Activated CD8-positive, alpha-beta memory T cell treated with anti-CD3 and anti-CD28 coated beads, Interleukin-2, amount 50 U/mL, for 24 hours (primary cell): ENCODE measurements around the gene DCDC1.

Source experiments
- DNase-seq: peaks from one replicate; pipeline ENCODE4 v3.0.0-alpha.2; 2020; ENCODE audit errors: extremely low read depth

DCDC1 gene, protein sequence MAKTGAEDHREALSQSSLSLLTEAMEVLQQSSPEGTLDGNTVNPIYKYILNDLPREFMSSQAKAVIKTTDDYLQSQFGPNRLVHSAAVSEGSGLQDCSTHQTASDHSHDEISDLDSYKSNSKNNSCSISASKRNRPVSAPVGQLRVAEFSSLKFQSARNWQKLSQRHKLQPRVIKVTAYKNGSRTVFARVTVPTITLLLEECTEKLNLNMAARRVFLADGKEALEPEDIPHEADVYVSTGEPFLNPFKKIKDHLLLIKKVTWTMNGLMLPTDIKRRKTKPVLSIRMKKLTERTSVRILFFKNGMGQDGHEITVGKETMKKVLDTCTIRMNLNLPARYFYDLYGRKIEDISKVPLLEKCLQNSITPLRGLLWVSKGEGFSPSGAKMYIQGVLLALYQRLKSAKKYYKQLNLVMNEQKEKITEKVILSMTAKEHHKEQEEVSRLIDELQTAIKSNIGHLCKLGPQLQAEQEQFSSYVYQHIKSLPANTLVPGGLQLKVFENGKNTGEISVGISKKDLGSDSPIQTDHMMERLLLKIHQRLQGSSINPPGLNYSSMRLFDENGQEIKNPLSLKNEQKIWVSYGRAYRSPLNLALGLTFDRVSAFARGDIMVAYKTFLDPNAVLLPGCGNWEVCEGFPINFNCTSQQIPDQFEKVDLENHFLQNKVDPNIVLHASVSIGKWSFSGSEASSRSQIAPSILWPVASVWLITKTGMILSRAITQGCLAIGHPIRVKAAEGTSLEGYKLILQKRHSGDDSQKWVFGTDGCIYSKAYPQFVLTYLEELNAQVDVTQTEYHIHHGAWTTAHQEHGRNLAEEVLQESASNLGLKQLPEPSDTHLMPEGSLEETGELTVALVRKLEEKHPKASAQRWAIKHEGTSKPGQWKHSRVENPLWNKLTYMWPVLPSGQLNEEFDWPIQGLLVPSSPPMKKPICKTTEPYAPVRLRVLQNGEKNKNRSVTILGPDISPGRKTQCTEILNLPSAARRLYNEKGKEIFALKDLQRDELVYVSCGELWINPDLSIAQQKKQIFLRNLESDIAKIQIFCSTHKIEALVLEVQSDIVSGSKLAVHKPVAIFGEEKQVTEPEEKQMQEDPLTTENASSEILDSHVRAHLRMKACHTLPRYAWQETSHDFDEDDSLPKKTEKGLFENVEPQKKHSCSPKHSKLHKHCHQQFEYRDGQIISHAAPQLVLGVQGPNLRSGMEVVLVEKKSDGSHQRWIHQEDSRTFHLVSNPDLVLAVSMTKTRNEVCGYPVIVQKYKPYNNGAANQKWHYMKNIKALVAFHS (N-terminal part only)

DNA sequence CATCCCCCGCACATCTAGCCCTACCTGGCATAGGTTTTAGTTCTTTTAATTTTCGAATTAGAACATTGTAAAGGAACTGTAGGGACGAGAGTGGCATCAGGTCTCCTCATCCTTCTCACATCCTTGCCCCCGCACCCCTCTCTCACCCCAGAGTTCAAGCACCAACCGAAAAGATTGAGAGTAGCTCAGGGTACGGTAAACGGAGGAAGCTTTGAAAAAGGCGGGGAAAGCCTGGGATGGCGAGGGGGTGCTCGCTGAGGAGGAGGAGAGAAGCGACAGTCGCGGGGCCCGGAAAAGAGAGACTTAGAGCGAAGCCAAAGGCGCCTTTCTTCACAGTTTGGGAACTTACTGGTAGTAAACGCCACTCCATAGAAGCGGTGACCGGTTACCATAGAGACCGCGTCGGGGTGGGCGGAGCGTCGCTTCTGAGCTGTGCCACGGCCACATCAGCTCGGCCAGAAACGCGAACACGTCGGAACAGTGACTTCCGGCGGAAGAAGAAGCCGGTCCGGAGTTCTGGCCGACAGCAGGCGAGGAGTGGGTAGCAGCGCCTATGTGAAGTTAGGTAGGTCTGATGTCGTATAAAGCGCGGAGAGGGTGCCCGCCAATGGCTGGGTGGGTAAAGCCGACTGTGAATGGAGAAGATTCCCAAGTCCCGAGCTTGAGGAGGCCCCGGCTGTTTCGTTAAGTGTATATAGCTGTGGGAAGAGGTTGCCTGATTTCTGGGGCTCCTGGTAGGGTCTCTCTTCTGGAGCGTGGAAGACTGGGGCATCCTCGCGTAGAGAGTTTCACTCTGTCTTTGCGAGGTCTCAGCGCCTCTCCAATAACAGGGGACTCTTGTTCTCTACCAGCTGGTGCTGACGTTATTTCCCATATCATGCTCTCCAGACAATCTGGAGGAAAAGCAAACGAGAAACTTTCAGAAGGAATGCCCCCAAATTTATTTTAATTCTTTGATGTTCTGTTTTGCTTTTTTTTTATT is at the start of gene DCDC1, which contains the start of gene DNAJC24:
DCDC1 (minus strand) TSS at position 392 of the 982 bp plus-strand sequence. CDS start 41,459 bp downstream, outside the sequence.
DNAJC24 (plus strand) TSS at position 513 of the 982 bp plus-strand sequence. CDS start 889 bp downstream, outside the sequence.
- DNase-seq, result peak; percentile 84

DNA sequence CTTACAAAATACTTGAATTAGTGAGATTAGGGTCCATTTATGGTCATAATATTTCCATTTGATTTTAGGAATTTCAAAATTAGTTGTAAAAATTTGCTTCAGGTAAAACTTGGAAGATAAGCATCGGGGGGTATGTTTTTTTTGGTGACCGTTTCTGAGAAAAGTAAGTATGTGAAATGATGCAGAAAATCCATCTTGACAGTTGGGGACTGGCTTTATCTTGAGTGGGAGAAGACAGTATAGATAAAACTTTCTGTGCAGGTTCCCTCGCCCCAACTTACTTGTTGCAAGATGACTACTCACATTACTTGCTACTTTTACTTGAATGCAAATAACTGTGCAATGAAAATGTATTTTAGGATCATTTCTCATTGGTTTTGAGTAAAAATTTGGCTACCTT is 49.6 kb upstream of the DCDC1 start:
- no peak for DNase-seq

DNA sequence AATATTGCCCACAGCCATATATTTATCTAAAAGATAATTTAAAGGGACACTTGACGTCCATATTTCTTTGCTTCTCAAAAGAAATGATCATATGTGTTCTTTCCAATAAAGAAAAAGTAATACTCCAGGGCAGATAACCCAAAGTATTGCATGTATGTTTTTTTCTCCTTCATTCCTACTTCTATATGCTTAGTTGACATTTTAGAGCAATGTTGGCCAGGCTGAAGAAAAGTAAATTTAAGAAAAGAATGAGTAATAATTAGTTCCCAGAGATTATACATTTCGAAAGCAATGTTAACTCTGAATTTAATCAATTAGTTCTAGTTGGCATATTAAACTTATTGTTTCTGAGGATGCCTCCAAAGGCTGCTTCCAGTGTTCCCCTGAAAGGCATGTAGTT is 48.3 kb upstream of the DCDC1 start:
- DNase-seq, result no peak

DNA sequence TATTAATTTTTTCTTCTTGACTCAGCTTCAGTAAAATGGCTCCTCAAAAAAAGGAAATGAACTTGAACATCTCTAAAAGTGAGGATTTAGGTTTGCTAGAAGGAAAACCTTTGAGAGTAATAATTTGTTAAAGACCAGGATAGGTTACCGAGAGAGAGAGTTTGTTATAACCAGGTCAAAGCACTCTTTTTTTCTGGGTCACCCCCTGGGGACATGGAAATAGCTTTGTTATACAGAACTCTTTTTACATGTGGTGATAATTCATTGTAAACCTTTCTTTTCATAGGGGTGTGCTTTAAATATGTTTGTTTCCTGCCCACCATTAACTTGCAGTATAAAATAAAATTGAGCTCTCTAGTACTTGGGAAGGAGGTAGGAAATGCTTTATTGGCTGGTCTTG is 47.8 kb upstream of the DCDC1 start:
- no peak for DNase-seq

DNA sequence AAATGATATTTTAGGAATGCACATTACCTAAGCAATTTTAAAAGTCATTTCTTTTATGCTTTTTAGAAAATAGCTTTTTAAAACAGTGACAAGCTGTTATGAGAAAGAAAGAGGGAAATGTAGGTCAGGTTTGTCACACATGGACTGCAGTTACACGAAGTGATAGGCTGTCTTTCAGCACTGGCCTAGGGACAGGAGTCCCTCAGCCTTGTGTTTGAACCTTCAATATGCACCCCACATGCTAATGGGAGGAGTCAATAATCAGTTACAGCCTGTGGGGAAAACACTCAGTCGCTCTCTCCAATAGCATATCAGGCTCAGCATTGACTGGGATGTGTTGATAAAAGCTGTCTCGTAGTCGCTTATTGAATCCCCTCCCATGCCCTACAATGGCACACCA is 45.9 kb upstream of the DCDC1 start:
- DNase-seq, result no peak

DNA sequence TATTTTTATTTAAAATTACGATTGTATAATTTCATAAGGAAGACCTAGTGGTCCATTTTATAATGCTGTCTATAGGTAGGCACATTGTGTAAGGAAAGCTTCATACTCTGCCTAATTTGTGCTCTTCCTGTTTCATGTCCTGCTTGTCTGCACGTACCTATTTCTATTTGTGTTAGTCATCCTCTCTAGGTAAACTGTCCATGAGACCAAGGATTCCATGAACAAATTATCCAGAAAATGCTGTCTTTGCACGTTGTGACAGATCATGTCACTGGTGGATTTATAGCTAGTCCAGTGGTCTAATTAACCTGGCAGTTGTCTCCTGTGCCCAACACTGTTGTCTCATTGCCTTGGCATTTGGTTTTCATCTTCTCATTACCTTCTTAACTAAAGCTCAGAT is 44.8 kb upstream of the DCDC1 start:
- DNase-seq, result no peak

DNA sequence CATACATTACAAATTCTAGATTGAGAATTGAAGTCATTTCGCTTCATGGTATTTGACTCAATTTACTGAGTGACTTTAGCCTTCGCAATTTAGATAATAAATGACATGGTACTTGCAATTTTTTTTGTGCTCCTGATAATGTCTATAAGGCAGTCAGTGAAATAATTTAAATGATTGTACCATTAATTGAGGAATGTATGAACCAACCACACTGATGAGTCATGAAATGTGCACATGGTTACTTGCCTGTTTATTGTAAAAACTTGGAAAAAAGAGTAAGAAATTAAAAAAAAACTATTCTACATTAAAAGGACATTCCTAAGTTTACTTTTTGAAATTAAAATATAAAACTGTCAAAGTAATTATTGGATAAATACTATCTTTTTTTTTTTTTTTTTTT is 43.4 kb upstream of the DCDC1 start:
- no peak for DNase-seq

DNA sequence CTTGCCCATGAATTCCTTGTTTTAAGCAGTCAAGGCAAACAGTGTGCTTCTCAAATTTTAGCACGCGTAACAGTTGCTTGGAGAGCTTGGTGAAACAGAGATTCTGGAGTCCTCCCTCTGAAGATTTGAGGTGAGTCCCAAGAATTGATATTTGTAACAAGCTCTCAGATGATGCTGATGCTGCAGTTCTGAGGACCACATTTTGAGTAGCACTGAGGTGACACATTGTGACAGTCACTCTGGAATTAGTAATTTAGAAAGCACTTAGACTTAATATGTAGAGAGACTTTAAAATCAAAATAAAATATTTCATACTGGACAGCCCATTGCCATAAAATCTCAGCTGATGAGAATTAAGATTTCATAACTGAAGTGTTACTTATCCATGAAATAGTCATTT is 38.7 kb upstream of the DCDC1 start:
- DNase-seq, result no peak

DNA sequence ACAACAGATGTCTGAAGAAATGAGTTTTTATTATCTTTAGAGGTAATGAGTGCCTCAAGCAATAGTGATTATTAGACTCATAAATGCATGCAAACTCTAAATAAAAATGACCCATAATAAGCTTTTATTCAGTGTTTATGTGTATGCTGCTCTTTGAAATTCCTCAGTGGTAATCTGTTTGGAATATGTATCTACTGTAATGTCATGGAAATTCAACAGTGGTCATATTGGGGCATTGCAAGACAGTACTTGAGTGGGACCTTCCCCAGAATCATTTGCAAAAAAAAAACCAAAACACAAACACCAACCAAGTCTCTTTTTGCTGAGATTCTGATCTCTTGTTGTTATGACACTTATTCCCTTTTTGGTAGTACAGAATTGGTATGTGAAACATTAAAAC is 35.1 kb upstream of the DCDC1 start:
- DNase-seq, result no peak

DNA sequence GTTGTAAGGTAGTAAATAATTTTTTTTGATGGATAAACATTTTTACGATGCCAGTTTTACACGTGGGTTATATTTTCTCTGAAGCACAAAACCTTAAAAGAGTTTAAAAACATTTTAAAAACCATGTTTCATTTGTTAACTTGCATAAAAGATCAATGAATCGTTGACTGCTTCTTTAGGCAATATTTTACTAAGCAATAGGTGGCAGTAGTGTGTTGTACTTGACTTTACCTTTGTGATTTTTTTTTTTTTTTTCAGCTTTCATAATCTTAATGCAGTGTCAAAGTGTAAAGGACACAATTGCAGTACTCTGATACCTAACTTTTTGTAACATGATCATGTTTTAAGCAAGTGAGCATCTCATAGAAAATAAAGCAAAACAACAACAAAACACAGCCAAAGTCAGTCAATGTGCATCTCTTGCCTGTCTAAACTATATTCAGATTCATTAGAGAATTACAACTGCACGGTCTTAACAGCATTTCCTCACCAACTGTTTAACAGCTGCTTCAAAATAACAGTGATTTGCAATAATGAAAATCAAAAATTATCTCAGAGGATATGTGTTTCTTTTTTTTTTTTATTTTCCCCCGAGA is 27.8 kb upstream of the DCDC1 start:
- DNase-seq, result no peak

DNA sequence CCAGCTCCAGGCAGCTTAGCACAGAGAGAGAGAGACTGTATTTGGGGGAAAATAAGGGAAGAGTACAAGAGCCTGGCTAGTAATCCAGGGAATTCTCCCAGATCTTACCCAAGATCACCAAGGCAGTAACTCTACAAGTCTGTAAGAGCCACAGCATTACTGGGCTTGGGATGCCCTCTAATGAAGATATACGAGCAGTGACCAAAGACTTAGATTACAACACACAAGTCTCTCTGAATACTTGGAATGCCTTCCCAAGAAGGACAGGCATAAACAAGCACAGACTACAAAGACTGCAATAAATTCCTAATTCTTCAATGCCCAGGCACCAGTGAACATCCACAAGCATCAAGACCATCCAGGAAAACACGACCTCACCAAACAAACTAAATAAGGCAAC is 17.8 kb upstream of the DCDC1 start:
- DNase-seq, result no peak

DNA sequence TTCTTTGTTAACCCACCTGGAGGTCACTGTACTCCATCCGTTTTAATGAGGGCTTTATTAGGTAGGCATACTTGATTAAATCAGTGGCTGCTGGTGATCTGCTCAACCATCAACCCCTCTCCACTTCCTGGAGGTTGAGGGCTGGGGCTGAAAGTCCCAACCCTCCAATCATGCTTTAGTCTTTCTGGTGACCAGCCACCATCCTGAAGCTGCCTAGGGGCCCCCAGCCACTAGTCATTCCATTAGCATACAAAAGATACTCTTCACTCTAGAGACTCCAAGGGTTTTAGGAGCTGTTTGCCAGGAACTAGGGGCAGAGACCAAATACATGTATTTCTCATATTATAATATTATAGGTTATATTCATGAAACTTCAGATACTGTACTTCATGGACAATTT is 13.6 kb upstream of the DCDC1 start:
- no peak for DNase-seq

DNA sequence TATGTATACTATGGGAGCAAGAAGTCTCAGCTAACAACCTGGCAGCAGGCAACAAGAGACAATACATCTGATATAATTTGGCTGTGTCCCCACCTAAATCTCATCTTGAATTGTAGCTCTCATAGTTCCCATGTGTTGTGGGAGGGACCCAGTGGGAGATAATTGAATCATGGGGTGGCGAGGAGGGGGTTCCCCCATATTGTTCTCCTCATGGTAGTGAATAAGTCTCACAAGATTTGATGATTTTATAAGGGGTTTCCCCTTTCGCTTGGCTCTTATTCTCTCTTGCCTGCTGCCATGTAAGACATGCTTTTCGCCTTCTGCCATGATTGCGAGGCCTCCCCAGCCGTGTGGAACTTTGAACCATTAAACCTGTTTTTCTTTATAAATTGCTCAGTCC is 6.3 kb upstream of the DCDC1 start:
- no peak for DNase-seq

DNA sequence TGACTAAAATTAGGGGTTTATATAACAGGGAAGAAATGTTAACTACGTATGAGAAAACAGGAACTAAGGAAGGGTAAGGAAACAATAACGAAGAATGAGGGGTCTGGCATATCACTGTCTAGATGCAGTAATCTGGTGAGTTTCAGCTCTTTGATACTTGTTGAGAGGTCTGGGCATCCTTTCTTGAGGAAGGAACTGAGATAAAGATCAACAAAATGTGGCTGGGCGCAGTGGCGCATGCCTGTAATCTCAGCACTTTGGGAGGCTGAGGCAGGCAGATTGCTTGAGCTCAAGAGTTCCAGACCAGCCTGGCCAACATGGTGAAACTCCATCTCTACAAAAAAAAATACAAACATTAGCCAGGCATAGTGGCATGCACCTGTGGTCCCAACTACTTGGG is 2.7 kb downstream of the DCDC1 start:
- DNase-seq, result no peak

DNA sequence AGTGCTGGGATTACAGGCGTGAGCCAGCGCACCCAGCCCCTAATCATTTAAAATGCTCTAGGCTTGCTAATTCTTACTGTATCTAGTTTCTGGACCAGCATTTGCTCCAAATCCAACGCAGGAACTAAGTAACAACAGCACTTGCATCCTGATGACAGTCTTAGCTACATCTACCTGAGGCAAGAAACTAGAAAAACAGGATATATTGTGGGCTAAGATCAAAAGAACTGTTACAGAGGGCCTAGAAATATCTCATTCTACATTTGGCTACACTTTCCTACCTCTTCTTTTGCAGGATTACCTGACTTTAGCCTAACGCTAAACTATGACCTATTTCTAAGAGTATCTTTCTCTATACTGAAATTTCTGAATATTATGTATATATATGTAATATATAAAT is 7.8 kb downstream of the DCDC1 start:
- DNase-seq, result no peak

DNA sequence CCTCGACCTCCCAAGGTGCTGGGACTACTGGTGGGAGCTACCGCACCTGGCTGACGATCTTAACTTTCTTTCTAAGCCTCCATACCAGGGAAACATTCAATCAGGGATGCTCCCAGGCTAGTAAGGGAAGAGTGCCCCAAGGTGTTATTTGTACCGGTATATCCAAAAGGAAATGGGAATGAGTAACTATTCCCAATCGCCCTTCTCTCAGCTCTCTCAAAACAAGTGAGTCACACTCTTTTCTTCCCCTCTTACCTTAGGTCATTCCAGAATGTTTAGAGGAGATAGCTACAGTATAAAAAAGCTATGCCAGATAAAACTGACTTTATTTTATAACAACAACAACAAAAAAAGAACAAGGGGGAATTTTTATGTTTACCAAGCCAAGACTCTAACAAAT is 13.7 kb downstream of the DCDC1 start:
- DNase-seq, result no peak

DNA sequence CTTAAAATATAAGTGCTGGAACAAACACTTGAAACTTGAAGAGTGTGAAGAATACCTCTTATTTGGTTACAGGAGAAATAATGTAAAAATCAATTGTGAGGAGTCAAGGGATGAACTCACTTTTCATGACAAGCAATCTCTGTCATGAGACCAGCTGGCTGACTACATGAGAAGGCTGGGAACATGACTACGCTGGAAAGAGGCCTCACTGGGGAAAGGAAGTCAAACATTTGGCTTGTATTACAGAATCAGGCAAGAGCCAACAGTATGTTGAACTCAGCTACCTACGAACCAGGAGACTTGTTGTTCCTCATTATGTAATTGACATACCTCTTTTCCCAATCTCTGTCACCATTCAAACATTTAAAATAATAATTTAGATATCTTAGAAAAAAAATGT is 14.4 kb downstream of the DCDC1 start:
- DNase-seq, result no peak

DNA sequence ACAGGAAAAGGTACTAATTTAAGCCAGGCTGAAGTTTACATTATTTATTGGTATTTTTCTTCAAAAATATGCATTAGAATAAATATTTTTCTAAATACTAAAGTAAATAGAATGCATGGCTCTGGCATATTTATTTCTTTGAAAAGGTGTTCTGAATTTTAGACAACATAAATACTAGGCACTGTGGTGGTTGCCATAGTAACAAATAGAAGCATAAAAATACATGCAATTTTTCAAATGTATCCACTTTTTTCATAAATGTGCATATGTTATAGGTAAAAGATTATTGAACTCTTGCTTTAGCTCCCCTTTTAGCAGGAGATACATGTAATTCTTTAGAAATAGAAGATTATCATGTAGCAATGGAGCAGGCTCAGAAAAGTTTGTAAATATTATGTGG is 18.4 kb downstream of the DCDC1 start:
- DNase-seq, result no peak

DNA sequence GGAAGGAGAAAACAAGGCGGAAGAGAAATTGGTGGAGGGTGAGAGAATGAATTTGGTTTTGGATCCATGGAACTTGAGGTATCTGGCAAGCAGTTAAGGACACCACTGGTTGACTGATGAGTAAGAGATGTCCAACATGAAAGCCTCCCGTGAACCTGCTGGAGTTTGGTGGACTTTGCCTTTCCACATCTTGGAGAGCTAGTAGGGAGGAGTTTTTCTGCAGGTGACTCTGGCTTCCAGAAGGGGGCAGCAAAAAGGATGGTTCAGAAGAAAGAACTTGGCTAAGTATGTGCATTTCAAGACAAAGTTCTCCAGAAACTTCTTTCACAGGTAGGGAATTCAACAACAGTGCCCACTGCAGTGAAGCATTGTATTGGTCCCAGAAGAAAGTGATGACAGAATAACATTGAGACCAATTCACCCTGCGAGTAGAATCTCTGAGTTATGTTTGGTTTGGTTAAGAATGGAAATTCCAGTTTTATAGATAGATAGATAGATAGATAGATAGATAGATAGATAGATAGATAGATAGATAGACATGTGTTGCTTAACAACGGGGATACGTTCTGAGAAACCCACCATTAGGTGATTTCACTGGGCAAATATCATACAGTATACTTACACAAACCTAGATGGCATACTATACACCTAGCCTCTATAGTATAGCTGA is 28.5 kb downstream of the DCDC1 start:
- no peak for DNase-seq

DNA sequence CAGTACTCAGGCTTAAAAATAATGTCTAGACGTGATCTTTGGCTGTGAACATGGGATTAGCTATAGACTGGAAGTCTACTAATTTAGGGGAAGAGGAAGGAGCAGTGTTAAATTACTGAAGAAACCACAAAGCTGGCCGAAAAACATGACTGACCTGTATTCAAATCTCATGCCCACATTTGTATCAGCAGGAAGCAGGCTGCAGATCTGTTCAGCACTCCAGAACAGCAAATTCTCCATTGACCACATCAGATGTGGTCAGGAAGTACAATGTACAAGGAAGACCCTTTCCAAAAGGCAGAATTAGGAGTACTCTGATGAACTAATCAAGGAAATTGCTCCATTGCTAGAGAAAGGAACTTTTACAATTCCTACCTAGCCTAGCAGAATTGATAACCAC is 31.7 kb downstream of the DCDC1 start:
- DNase-seq, result no peak
